ENCODE data around the gene DACH1. TPM values are rescaled to one million over a fixed set of nuclear protein-coding genes. Genes with fewer than 3 reads are reported as not detected.

Gene DACH1
- total RNA-seq (2016; rRNA removed; fragmentation: Illumina TruSeq; extraction: Trizol) (not detected in 2 replicates), polyA plus RNA-seq (2011; rRNA removed) (not detected in 2 replicates), polyA minus RNA-seq (2011; rRNA and poly(A)+ RNA removed; ENCODE audit: low replicate concordance) (not detected in 2 replicates), Bru-seq, nascent RNA (percentile 6 among the genes with signal in this experiment), BruChase-seq, experiment 1, labeled RNA remaining after a 6-hour chase (percentile 6 among the genes with signal in this experiment), BruChase-seq, experiment 2, labeled RNA remaining after a 2-hour chase (percentile 5 among the genes with signal in this experiment)
- total RNA-seq (2016; cell fraction: cytosol; rRNA removed; fragmentation: Illumina TruSeq; extraction: Trizol; ENCODE audit: low read depth) = not detected in 2 replicates
- total RNA-seq (2016; cell fraction: insoluble cytoplasmic fraction; rRNA removed; fragmentation: Illumina TruSeq; extraction: Trizol) = not detected in 2 replicates
- not detected in 2 replicates for total RNA-seq (2016; cell fraction: membrane; rRNA removed; fragmentation: Illumina TruSeq; extraction: Trizol)
- total RNA-seq (2016; cell fraction: nucleus; rRNA removed; fragmentation: Illumina TruSeq; extraction: Trizol) = not detected in 2 replicates
- not detected in 2 replicates for polyA plus RNA-seq (2011; cell fraction: cytosol; rRNA removed)
- polyA plus RNA-seq (2011; cell fraction: nucleus; rRNA removed) = not detected in 2 replicates
- not detected in 2 replicates for polyA plus RNA-seq (2012)
- not detected in 2 replicates for polyA plus RNA-seq (2016; cell fraction: cytosol; fragmentation: Illumina TruSeq; extraction: Trizol; ENCODE audit: low read depth)
- polyA plus RNA-seq (2016; cell fraction: insoluble cytoplasmic fraction; fragmentation: Illumina TruSeq; extraction: Trizol; ENCODE audit: low read depth) = not detected in 2 replicates
- not detected in 2 replicates for polyA plus RNA-seq (2016; cell fraction: membrane; fragmentation: Illumina TruSeq; extraction: Trizol; ENCODE audit: low read depth)
- polyA plus RNA-seq (2016; cell fraction: nucleus; fragmentation: Illumina TruSeq; extraction: Trizol; ENCODE audit: insufficient read depth, low read depth) = not detected in 2 replicates
- polyA minus RNA-seq (2011; cell fraction: cytosol; rRNA and poly(A)+ RNA removed) = not detected in 2 replicates
- polyA minus RNA-seq (2011; cell fraction: nucleus; rRNA and poly(A)+ RNA removed) = not detected in 2 replicates
- long read RNA-seq, experiment 1 = 0 reads
- long read RNA-seq, experiment 2 = 0 reads

DNA sequence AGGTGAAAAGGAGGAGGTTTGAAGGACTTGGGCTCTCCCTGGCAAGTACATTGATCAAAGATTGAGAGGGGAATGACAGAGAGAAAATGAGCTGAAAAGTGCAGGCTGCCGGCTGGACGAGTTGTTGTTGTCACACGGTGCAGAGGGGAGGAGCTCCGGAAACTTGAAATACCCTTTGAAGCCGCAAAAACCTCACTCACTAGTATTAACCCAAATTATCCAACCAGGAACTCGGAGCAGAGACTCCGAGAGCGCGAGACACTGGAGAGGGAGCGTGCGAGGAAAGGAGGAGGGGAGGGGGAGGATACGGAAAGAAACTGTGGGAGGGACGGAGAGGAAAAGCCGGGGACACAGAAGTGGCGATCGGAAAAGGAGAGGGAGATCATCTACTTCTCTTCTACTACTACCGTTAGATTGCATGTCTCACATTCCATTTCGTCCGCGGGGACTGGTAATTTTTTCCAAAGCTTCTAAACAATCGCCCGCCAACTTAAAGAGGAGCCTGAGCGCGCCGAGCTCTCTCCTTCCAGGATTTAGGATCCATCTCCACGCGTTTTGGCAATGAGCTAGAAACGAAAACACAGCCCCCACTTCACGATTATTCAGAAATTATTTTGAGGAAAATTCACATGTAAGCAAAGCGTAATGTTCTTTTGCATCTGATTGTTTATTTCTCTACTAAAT is at the start of gene DACH1:
Gene DACH1 (minus strand): TSS at position 74 of the 684 bp plus-strand sequence.
- intact Hi-C loops (cut with micrococcal nuclease; ENCODE audit: unreplicated experiment) (no loop called here), in situ Hi-C loops (cut with HindIII; ENCODE audit: extremely low pct_ligation_motif_present, low pct_unique_long_range_greater_than_20kb) (no loop called here)
- no peak for FAIRE-seq
- peak within 1 kb of the TSS; percentile 44 to 58 (median 58) for H3K4me3 ChIP-seq (replicated peaks in 1 of 3; ENCODE audit: insufficient read depth in 1 of 3, low read depth in 2 of 3, low read length in 3 of 3)
- H2AFZ ChIP-seq (ENCODE audit: low read length) = peak within 1 kb of the TSS; percentile 36
- H3K36me3 ChIP-seq (replicated peaks in 1 of 2; ENCODE audit: control insufficient read depth in 1 of 2, insufficient read depth in 2 of 2, low read length in 2 of 2) = no peaks in the 10 kb centered on the region
- peak; percentile 7 for DNase-seq (ENCODE audit: low spot score)
- H3K9ac ChIP-seq (ENCODE audit: insufficient read depth, low read depth, low read length) = no peak within 1 kb of the TSS
- no TSS peak for BruUV-seq (replicated peaks)
- H3K27me3 ChIP-seq (ENCODE audit: control insufficient read depth in 1 of 2, insufficient read depth in 2 of 2, low read length in 2 of 2) = peaks cover 7 to 31% of the 10 kb centered on the region in 2 experiments
- no peak for TF ChIP-seq GZF1 (CRISPR knock-in tag; IDR thresholded peaks at IDR 0.05)
- TF ChIP-seq CCDC6 (CRISPR knock-in tag; IDR thresholded peaks at IDR 0.05) = no peak
- TF ChIP-seq HNF4A (CRISPR knock-in tag; IDR thresholded peaks at IDR 0.05) = no peak
- TF ChIP-seq ZNF891 (CRISPR knock-in tag; IDR thresholded peaks at IDR 0.05) = no peak
- TF ChIP-seq PCBP2 (optimal IDR thresholded peaks at IDR 0.05; ENCODE audit: low read depth, low read length, poor library complexity, severe bottlenecking) = no peak
- no peak for TF ChIP-seq SRSF9 (IDR thresholded peaks at IDR 0.05; ENCODE audit: borderline replicate concordance, insufficient read depth, low read depth, low read length, poor library complexity, severe bottlenecking)
- no peak for TF ChIP-seq MEIS1 (CRISPR knock-in tag; IDR thresholded peaks at IDR 0.05; ENCODE audit: borderline replicate concordance)
- WGBS (ENCODE audit: low lambda C conversion rate) = 3% methylated on average over 25 of the region's 30 CpGs
- H3K9me3 ChIP-seq (ENCODE audit: low read length) = no peaks in the 10 kb centered on the region
- no peak within 1 kb of the TSS for H3K27ac ChIP-seq (ENCODE audit: extremely low read length, insufficient read depth, low read length)
- CTCF ChIA-PET (ENCODE audit: low intra/inter-chr PET ratio, low total read pairs) = no interaction called here
- ATAC-seq = peak; percentile 80
- no peaks in the 10 kb centered on the region for H3K79me2 ChIP-seq (ENCODE audit: insufficient read depth, low read length)
- POLR2A ChIA-PET = no interaction called here
- H3K4me2 ChIP-seq (ENCODE audit: low read depth, low read length) = peak within 1 kb of the TSS; percentile 83
- H4K20me1 ChIP-seq (ENCODE audit: insufficient read depth, low read length) = no peaks in the 10 kb centered on the region
- 0 out of 2 replicates have a peak, but pooled peaks cover 4% of the 10 kb centered on the region for H3K4me1 ChIP-seq (ENCODE audit: insufficient read depth, low read length)

Data from HepG2 (cell line).